HepG2 (cell line): Measurements from ENCODE around the gene FASTK. TPM values are rescaled to one million over a fixed set of nuclear protein-coding genes. Genes with fewer than 3 reads are reported as not detected.

ENCODE experiments used
- ATAC-seq: fragments of 200-7000 bp; cut with Tn5 transposase; 3 replicates; pipeline ENCODE4 v1.9.1; 2020; ENCODE audit warnings: mild to moderate bottlenecking, moderate library complexity
- BruUV-seq: library from RNA; stranded (reverse); fragments of 400-500 nt; replicated peaks from 2 replicates; lab custom pipeline; 2021; lab: Mats Ljungman, UMichigan
- CTCF ChIA-PET: fragments of 300-600 bp; formaldehyde crosslinking; extraction: SDS; loops from one replicate; lab custom pipeline; 2021; ENCODE audit warnings: low total read pairs, inconsistent platforms, low intra/inter-chr PET ratio; lab: Yijun Ruan, JAX
- POLR2A ChIA-PET: fragments of 350-600 bp; sonication (Branson Sonifier 250); formaldehyde crosslinking; loops from one replicate; lab custom pipeline; 2020; ENCODE audit warnings: antibody characterized with exemption, inconsistent platforms; lab: Yijun Ruan, JAX
- DNase-seq: peaks from one replicate; pipeline ENCODE4 v3.0.0-alpha.2; 2015; ENCODE audit warnings: low spot score
- FAIRE-seq: peaks from 3 replicates; lab custom pipeline; 2011; peaks lifted over from hg19 to GRCh38; lab: Jason Lieb, UNC
- H2AFZ ChIP-seq: one replicate; pipeline ENCODE4 v1.6.1; 2011; ENCODE audit warnings: low read length, inconsistent platforms
- H3K27ac ChIP-seq: fragments of 300-600 bp; 3 replicates; pipeline ENCODE4 v1.8.0; 2011; ENCODE audit warnings: mixed run types, mild to moderate bottlenecking, mixed read lengths, low read length, inconsistent platforms; ENCODE audit not compliant: insufficient read depth; ENCODE audit errors: extremely low read length
- H3K27me3 ChIP-seq, 2 experiments: fragments of 200-600 bp in 1 of 2; 2 replicates in 1 of 2; 3 replicates in 1 of 2; pipeline versions ENCODE4 v1.6.0 to v1.8.0; 2011; ENCODE audit warnings: low read length in 2 of 2, mild to moderate bottlenecking in 2 of 2, moderate library complexity in 2 of 2, inconsistent platforms in 1 of 2; ENCODE audit not compliant: insufficient read depth in 2 of 2, control insufficient read depth in 1 of 2
- H3K36me3 ChIP-seq, 2 experiments: fragments of 200-600 bp in 1 of 2; replicated peaks in 1 of 2; 2 replicates in 1 of 2; 3 replicates in 1 of 2; pipeline versions ENCODE4 v1.5.1 to v1.8.0; 2011; ENCODE audit warnings: low read length in 2 of 2, inconsistent platforms in 1 of 2; ENCODE audit not compliant: insufficient read depth in 2 of 2, control insufficient read depth in 1 of 2
- H3K4me1 ChIP-seq: 2 replicates; pipeline ENCODE4 v1.5.1; 2012; ENCODE audit warnings: low read length, inconsistent platforms; ENCODE audit not compliant: insufficient read depth
- H3K4me2 ChIP-seq: 2 replicates; pipeline ENCODE4 v1.6.0; 2011; ENCODE audit warnings: low read depth, low read length, inconsistent platforms
- H3K4me3 ChIP-seq, 3 experiments: fragments of 200-600 bp in 1 of 3; sonication (generic), shearing (Covaris generic) in 1 of 3; replicated peaks in 1 of 3; 2 replicates each; pipeline ENCODE4 v1.5.1; 2011 to 2016; ENCODE audit warnings: low read length in 3 of 3, inconsistent platforms in 2 of 3, low read depth in 2 of 3, mild to moderate bottlenecking in 2 of 3, control low read depth in 1 of 3, mixed read lengths in 1 of 3; ENCODE audit not compliant: insufficient read depth in 1 of 3
- H3K79me2 ChIP-seq: one replicate; pipeline ENCODE4 v1.6.1; 2011; ENCODE audit warnings: low read length, inconsistent platforms; ENCODE audit not compliant: insufficient read depth
- H3K9ac ChIP-seq: 2 replicates; pipeline ENCODE4 v1.6.0; 2011; ENCODE audit warnings: mild to moderate bottlenecking, low read depth, low read length, inconsistent platforms; ENCODE audit not compliant: insufficient read depth
- H3K9me3 ChIP-seq: 2 replicates; pipeline ENCODE4 v1.5.1; 2012; ENCODE audit warnings: mild to moderate bottlenecking, low read length
- H4K20me1 ChIP-seq: 2 replicates; pipeline ENCODE4 v1.6.0; 2011; ENCODE audit warnings: inconsistent platforms, mild to moderate bottlenecking, low read length, moderate library complexity; ENCODE audit not compliant: insufficient read depth
- ATF7-NPFF ChIP-seq: sonication (generic); formaldehyde crosslinking; IDR thresholded peaks from 2 replicates; pipeline ENCODE4 v1.8.1; 2023; ENCODE audit warnings: mild to moderate bottlenecking, low read depth, missing genetic modification reagents, moderate library complexity
- FOXM1 ChIP-seq: sonication (generic); formaldehyde crosslinking; IDR thresholded peaks from 2 replicates; pipeline ENCODE4 v1.5.0; 2020; ENCODE audit warnings: missing genetic modification reagents
- FOXP4 ChIP-seq: sonication (generic); formaldehyde crosslinking; IDR thresholded peaks from 2 replicates; pipeline ENCODE4 v1.4.0; 2020; ENCODE audit warnings: missing genetic modification reagents
- MAFG ChIP-seq: sonication (generic); formaldehyde crosslinking; IDR thresholded peaks from 2 replicates; pipeline ENCODE4 v1.5.1; 2020; ENCODE audit warnings: mild to moderate bottlenecking, missing genetic modification reagents
- MIXL1 ChIP-seq: IDR thresholded peaks from 2 replicates; pipeline ENCODE4 v1.6.1; 2016
- PHF8 ChIP-seq: sonication (generic); formaldehyde crosslinking; IDR thresholded peaks from 2 replicates; pipeline ENCODE4 v1.5.0; 2020; ENCODE audit warnings: missing genetic modification reagents
- ZNF235 ChIP-seq: sonication (generic); formaldehyde crosslinking; IDR thresholded peaks from 2 replicates; pipeline ENCODE4 v1.8.1; 2023; ENCODE audit warnings: mild to moderate bottlenecking, missing genetic modification reagents, borderline replicate concordance
- ZNF414 ChIP-seq: sonication (generic); formaldehyde crosslinking; IDR thresholded peaks from 2 replicates; pipeline ENCODE4 v1.5.0; 2020; ENCODE audit warnings: missing genetic modification reagents
- ZNF597 ChIP-seq: sonication (generic); formaldehyde crosslinking; IDR thresholded peaks from 2 replicates; pipeline ENCODE4 v1.5.0; 2020; ENCODE audit warnings: missing genetic modification reagents
- ZNF607 ChIP-seq: sonication (generic); formaldehyde crosslinking; IDR thresholded peaks from 2 replicates; pipeline ENCODE4 v1.5.1; 2020; ENCODE audit warnings: missing genetic modification reagents, mild to moderate bottlenecking, borderline replicate concordance
- ZSCAN31 ChIP-seq: sonication (generic); formaldehyde crosslinking; IDR thresholded peaks from 2 replicates; pipeline ENCODE4 v1.5.0; 2020; ENCODE audit warnings: low read depth, mild to moderate bottlenecking, missing genetic modification reagents
- ZSCAN9 ChIP-seq: IDR thresholded peaks from 2 replicates; pipeline ENCODE4 v1.6.1; 2016; ENCODE audit warnings: borderline replicate concordance
- WGBS: methylation state at CpG from one replicate; pipeline ENCODE4 v1.1.6; 2017; ENCODE audit warnings: low lambda C conversion rate; 5-methylcytosine and 5-hydroxymethylcytosine counted together
- in situ Hi-C: cut with HindIII; loops from 2 replicates; pipeline ENCODE4 v1.10.0; 2017; ENCODE audit warnings: low pct_unique_long_range_greater_than_20kb; ENCODE audit not compliant: extremely low pct_ligation_motif_present
- intact Hi-C: fragments of 100-400 bp; cut with micrococcal nuclease; formaldehyde crosslinking; loops from one replicate; pipeline ENCODE4 v1.10.0; 2022; ENCODE audit not compliant: unreplicated experiment
- polyA plus RNA-seq, 8 experiments: library from polyadenylated mRNA; depleted of rRNA in 3 of 8; stranded (reverse) in 7 of 8; unstranded in 1 of 8; fragments of >200 nt; fragmentation: Illumina TruSeq in 4 of 8; extraction: Trizol in 4 of 8; gene quantifications; 2 replicates each; pipeline versions ENCODE4 v1.2.1 to v1.2.3, GENCODE V29; 2011 to 2016; ENCODE audit warnings: low read depth in 4 of 8, missing spikeins in 1 of 8, mixed read lengths in 1 of 8; ENCODE audit not compliant: insufficient read depth in 1 of 8
- total RNA-seq, 5 experiments: library from RNA; depleted of rRNA; stranded (reverse); fragments of >200 nt; fragmentation: Illumina TruSeq; extraction: Trizol; gene quantifications; 2 replicates each; pipeline ENCODE4 v1.2.3, GENCODE V29; 2016; ENCODE audit warnings: low read depth in 1 of 5
- TF ChIP-seq, protein P1 (sequence below): fragments of 450-650 bp; IDR thresholded peaks from 2 replicates; pipeline ENCODE4 v1.6.1; 2016
- TF ChIP-seq, protein P2 (sequence below): conservative IDR thresholded peaks from 2 replicates; pipeline ENCODE4 v1.6.1; 2018; ENCODE audit warnings: missing genetic modification reagents

FASTK gene
- total and polyA plus RNA-seq, 2 of the 13 experiments (the other 11 are each of a cell fraction or from before 2014, with no cell fraction given): 52.9 to 55.7 TPM

GRCh38 chr7:151059367-151060112, 21.1 kb downstream of the FASTK start, which contains the start of gene SLC4A2 (continued):
- TF ChIP-seq, protein P1, sequence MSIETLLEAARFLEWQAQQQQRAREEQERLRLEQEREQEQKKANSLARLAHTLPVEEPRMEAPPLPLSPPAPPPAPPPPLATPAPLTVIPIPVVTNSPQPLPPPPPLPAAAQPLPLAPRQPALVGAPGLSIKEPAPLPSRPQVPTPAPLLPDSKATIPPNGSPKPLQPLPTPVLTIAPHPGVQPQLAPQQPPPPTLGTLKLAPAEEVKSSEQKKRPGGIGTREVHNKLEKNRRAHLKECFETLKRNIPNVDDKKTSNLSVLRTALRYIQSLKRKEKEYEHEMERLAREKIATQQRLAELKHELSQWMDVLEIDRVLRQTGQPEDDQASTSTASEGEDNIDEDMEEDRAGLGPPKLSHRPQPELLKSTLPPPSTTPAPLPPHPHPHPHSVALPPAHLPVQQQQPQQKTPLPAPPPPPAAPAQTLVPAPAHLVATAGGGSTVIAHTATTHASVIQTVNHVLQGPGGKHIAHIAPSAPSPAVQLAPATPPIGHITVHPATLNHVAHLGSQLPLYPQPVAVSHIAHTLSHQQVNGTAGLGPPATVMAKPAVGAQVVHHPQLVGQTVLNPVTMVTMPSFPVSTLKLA: no peak
- TF ChIP-seq MAFG (CRISPR knock-in tag) (no peak), ZNF235 (no peak), ATF7-NPFF (no peak)

DNA sequence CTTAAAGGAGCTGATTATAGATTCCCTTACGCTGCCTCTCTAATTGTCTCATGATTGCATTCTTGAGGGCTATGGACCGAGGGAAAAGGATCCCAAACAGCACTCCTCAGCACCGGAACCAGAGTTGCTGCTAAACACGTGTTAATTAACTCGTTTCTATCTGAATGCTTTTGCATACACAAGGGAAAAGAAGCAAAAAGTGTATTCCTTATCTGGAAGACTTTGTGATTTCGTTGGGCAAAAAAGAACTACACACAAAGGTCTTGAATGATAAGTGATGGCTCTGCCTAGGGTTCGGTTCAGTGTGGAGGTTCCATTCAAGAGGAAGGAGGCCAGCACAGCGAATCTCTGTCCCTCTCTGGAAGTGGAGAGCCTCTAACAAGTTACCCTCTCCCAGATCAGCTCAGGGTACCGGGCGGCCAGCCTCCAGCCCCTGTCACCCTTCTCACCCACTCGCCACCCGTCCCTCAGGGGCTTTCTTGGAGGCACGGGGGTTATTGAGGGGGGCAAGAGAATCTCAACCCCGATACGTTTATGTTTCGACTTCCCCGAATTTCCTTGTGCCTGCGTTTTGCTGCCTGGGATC, 21.7 kb downstream of the FASTK start:
- H3K9me3 ChIP-seq: no peaks in the 10 kb centered on the region
- peak overlapping the region; percentile 98 for H3K4me2 ChIP-seq
- H3K27ac ChIP-seq: peak overlapping the region; percentile 86
- FAIRE-seq (peak; percentile 54), ATAC-seq (no peak), DNase-seq (no peak)
- intact Hi-C loops: loop anchor here (1.0 to 2.0 kb wide), 3 partner anchors 28 to 52 kb away; partner anchors contain the start of genes ABCB8 and AGAP3
- BruUV-seq: no TSS peak
- under 1% methylated on average over 10 of the region's 18 CpGs for WGBS
- H2AFZ ChIP-seq: no peak overlapping the region
- peaks cover 16% of the 10 kb centered on the region for H3K79me2 ChIP-seq
- in situ Hi-C loops: no loop called here
- ChIA-PET POLR2A (interaction anchor here (0.8 to 2.0 kb wide), 5 partner anchors 18 to 31 kb away, joined by 3 to 8 read pairs (median 5); partner anchors contain the start of genes ABCB8, AGAP3, FASTK and TMUB1), CTCF (no interaction called here)
- H3K36me3 ChIP-seq: 0 out of 5 replicates have a peak, but pooled peaks cover 0 to under 1% of the 10 kb centered on the region in 2 experiments
- H4K20me1 ChIP-seq: peaks cover 4% of the 10 kb centered on the region; the same call in 1 of the 2 replicates
- H3K4me1 ChIP-seq: peaks cover 49% of the 10 kb centered on the region
- no peaks in the 10 kb centered on the region; a peak in 1 of 5 replicates for H3K27me3 ChIP-seq
- H3K4me3 ChIP-seq: peak overlapping the region; percentile 69 to 92 (median 90)
- peak overlapping the region; percentile 87 for H3K9ac ChIP-seq
- TF ChIP-seq ZNF414 (0 out of 2 replicates have a peak, but pooled peaks have one; percentile 7), ZSCAN9 (CRISPR knock-in tag) (no peak), ZSCAN31 (CRISPR knock-in tag) (no peak), PHF8 (CRISPR knock-in tag) (0 out of 2 replicates have a peak, but pooled peaks have one; percentile 5), MIXL1 (CRISPR knock-in tag) (0 out of 2 replicates have a peak, but pooled peaks have one; percentile 7), ZNF597 (CRISPR knock-in tag) (no peak), FOXM1 (CRISPR knock-in tag) (no peak), ZNF607 (CRISPR knock-in tag) (peak; percentile 2; the same call in 1 of the 2 replicates), FOXP4 (CRISPR knock-in tag) (0 out of 2 replicates have a peak, but pooled peaks have one; percentile 30)
- TF ChIP-seq, protein P2, sequence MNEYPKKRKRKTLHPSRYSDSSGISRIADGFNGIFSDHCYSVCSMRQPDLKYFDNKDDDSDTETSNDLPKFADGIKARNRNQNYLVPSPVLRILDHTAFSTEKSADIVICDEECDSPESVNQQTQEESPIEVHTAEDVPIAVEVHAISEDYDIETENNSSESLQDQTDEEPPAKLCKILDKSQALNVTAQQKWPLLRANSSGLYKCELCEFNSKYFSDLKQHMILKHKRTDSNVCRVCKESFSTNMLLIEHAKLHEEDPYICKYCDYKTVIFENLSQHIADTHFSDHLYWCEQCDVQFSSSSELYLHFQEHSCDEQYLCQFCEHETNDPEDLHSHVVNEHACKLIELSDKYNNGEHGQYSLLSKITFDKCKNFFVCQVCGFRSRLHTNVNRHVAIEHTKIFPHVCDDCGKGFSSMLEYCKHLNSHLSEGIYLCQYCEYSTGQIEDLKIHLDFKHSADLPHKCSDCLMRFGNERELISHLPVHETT (CRISPR knock-in tag): 0 out of 2 replicates have a peak, but pooled peaks have one; percentile 36
